ENCODE data around the gene GALNT9.

- no peak for TF ChIP-seq EZH2 (IDR thresholded peaks at IDR 0.05; ENCODE audit: insufficient read depth, poor library complexity, severe bottlenecking)
- no peak for TF ChIP-seq EZH2phosphoT487 (IDR thresholded peaks at IDR 0.05; ENCODE audit: insufficient read depth, low read depth)
These were observed 54.3 kb downstream of the GALNT9 start for GRCh38 chr12:132275110-132275531.
